Choroid plexus epithelial cell (primary cell): Measurements from ENCODE around the gene MIAT.

Experiments
- DNase-seq: peaks from one replicate; pipeline ENCODE4 v3.0.0-alpha.2; 2010; ENCODE audit warnings: low read depth
- H3K4me3 ChIP-seq: 2 replicates; pipeline ENCODE4 v1.5.1; 2011; ENCODE audit warnings: low read depth, mild to moderate bottlenecking, control low read depth, low read length, moderate library complexity
- CTCF ChIP-seq: conservative IDR thresholded peaks from 2 replicates; pipeline ENCODE4 v1.5.1; 2011; ENCODE audit warnings: low read depth, mild to moderate bottlenecking, control low read depth, inconsistent platforms, low read length, moderate library complexity

MIAT gene

DNA sequence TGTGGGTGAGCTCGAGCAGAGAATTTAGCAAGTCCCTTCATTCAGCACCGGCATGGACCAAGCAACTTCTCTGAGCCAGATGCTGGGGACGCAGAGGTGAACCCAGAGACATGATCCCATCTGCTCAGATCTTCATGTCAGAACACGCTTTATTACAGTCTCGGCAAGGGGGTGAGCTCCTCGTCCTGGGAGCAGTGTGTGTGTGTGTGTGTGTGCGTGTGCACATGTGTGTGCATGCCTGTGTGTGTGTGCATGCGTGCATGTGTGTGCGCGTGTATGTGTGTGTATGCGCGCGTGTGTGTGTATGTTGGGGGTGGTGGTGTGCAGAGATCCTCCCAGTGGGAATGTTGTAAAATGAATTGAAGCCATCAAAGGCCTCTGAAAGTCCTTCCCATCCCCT lies 9.8 kb downstream of the MIAT start:
- no peak for TF ChIP-seq CTCF
- H3K4me3 ChIP-seq: no peak overlapping the region
- no peak for DNase-seq

DNA sequence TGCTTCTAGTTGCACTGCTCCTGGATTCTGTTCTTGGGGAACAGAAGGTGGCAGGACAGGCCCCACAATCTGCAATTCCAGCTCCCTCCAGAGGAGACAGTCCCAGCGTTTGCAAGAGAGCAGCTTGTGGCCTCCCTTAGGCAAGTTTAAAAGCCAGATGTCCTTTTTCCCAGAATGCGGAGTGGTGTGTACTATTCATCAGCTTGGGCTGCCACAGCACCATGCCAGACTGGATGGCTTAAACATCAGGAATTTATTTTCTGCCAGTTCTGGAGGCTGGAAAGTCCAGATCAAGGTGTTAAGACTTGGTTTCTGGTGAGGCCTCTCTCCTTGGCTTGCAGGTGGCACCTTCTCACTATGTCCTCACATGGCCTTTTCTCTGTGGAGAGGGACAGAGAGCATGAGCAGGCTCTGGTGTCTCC lies 11.7 kb downstream of the MIAT start:
- peak; percentile 66 for DNase-seq
- no peak overlapping the region for H3K4me3 ChIP-seq
- TF ChIP-seq CTCF: peak; percentile 65

DNA sequence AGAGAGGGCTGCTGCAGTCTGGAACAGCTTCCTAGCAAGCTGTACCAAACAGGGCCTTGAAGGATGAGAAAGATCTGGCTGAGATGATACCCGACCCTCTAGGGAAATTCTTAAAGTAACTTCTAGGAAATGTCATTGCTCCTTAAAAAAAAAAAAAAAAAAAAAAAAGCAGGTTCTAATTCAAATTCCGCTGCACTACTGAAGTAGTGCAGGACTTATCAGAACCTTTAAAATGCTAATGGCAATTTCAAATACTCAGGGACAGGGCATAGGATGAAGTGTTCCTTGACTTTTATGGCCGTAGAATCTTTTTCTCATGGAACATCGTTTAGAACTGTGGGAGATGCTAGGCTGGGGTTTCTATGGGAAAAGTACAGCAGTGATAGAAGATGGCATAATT lies 13.1 kb downstream of the MIAT start:
- DNase-seq: no peak
- no peak for TF ChIP-seq CTCF
- H3K4me3 ChIP-seq: no peak overlapping the region

GRCh38 chr22:26671317-26672059 lies 14.1 kb downstream of the MIAT start:
- TF ChIP-seq CTCF: no peak
- H3K4me3 ChIP-seq: no peak overlapping the region
- no peak for DNase-seq

- no peak for DNase-seq
- H3K4me3 ChIP-seq: peak overlapping the region; percentile 88
- TF ChIP-seq CTCF: no peak
Measured at GRCh38 chr22:26672060-26672471, 14.7 kb downstream of the MIAT start.

- DNase-seq: peak; percentile 95
- peak overlapping the region; percentile 88 for H3K4me3 ChIP-seq
- TF ChIP-seq CTCF: peak; percentile 70
Measured at GRCh38 chr22:26672590-26673468, 15.4 kb downstream of the MIAT start.
